Suprapubic skin (tissue), 4 donors: Measurements from ENCODE around the gene STX2.

Experiments
- POLR2A ChIP-seq, 2 donors: fragments of 450-650 bp; IDR thresholded peaks; one replicate each; pipeline ENCODE4 v1.6.1; 2017; ENCODE audit warnings: antibody characterized with exemption in 2 of 2, mild to moderate bottlenecking in 2 of 2, moderate library complexity in 2 of 2
- POLR2AphosphoS5 ChIP-seq, 3 donors: sonication (generic); formaldehyde crosslinking; IDR thresholded peaks; one replicate each; pipeline ENCODE4 v1.6.1; 2017; ENCODE audit warnings: antibody characterized with exemption in 3 of 3
- TF ChIP-seq, protein P1 (sequence below), 2 donors: fragments of 200-600 bp in 1 of 2; fragments of 450-650 bp in 1 of 2; sonication (generic) in 1 of 2; IDR thresholded peaks; one replicate each; pipeline ENCODE4 v1.5.1; 2016 to 2019; ENCODE audit warnings: antibody characterized with exemption in 2 of 2, mild to moderate bottlenecking in 1 of 2, moderate library complexity in 1 of 2

- TF ChIP-seq, protein P1, sequence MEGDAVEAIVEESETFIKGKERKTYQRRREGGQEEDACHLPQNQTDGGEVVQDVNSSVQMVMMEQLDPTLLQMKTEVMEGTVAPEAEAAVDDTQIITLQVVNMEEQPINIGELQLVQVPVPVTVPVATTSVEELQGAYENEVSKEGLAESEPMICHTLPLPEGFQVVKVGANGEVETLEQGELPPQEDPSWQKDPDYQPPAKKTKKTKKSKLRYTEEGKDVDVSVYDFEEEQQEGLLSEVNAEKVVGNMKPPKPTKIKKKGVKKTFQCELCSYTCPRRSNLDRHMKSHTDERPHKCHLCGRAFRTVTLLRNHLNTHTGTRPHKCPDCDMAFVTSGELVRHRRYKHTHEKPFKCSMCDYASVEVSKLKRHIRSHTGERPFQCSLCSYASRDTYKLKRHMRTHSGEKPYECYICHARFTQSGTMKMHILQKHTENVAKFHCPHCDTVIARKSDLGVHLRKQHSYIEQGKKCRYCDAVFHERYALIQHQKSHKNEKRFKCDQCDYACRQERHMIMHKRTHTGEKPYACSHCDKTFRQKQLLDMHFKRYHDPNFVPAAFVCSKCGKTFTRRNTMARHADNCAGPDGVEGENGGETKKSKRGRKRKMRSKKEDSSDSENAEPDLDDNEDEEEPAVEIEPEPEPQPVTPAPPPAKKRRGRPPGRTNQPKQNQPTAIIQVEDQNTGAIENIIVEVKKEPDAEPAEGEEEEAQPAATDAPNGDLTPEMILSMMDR (IDR thresholded peaks at IDR 0.05) = no peak
- TF ChIP-seq POLR2AphosphoS5 (IDR thresholded peaks at IDR 0.05) = no peak
- no peak for TF ChIP-seq POLR2A (IDR thresholded peaks at IDR 0.05)
These were observed 21.2 kb downstream of the STX2 start for GRCh38 chr12:130817804-130818203.
